Prostate gland (tissue), 2 donors: ENCODE data around the gene KRTAP12-1.

ENCODE experiments used
- POLR2AphosphoS5 ChIP-seq: sonication (generic); formaldehyde crosslinking; IDR thresholded peaks from one replicate; pipeline ENCODE4 v1.6.1; 2017; ENCODE audit warnings: antibody characterized with exemption
- TF ChIP-seq, protein P1 (sequence below), 4 experiments: fragments of 200-600 bp in 2 of 4; fragments of 450-650 bp in 2 of 4; sonication (generic) in 2 of 4; IDR thresholded peaks; 1 replicate in 3 of 4; 2 replicates in 1 of 4; pipeline ENCODE4 v1.5.1; 2016 to 2019; ENCODE audit warnings: antibody characterized with exemption in 4 of 4, mild to moderate bottlenecking in 2 of 4, moderate library complexity in 2 of 4

DNA sequence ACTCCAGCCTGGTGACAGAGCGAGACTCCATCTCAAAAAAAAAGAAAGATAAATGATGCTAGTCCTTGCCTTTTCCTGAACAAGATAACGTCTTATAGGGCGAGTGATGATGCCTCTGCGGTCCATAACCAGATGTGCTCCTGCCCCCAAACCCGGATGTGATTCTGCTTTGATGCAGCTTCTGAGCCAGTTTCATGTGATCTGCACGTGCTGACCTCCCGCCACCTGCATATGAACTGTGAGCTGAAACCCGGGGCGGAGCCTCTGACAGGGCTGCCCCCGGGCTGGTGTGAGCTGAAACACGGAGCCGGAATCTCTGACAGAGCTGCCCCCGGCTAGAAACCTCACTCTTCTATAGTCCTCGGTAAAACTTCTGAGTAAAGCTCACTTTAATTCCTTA is 28.8 kb downstream of the KRTAP12-1 start:
- TF ChIP-seq, protein P1, sequence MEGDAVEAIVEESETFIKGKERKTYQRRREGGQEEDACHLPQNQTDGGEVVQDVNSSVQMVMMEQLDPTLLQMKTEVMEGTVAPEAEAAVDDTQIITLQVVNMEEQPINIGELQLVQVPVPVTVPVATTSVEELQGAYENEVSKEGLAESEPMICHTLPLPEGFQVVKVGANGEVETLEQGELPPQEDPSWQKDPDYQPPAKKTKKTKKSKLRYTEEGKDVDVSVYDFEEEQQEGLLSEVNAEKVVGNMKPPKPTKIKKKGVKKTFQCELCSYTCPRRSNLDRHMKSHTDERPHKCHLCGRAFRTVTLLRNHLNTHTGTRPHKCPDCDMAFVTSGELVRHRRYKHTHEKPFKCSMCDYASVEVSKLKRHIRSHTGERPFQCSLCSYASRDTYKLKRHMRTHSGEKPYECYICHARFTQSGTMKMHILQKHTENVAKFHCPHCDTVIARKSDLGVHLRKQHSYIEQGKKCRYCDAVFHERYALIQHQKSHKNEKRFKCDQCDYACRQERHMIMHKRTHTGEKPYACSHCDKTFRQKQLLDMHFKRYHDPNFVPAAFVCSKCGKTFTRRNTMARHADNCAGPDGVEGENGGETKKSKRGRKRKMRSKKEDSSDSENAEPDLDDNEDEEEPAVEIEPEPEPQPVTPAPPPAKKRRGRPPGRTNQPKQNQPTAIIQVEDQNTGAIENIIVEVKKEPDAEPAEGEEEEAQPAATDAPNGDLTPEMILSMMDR (IDR thresholded peaks at IDR 0.05) = no peak
- no peak for TF ChIP-seq POLR2AphosphoS5
